H1 (cell line): ENCODE results near the gene AVPR1B. TPM values are rescaled to one million over a fixed set of nuclear protein-coding genes. Genes with fewer than 3 reads are reported as not detected.

Experiments used
- CTCF ChIA-PET: fragments of 300-600 bp; sonication (Branson Sonifier 250); formaldehyde crosslinking; loops from one replicate; lab custom pipeline; 2021; ENCODE audit not compliant: partially characterized antibody; lab: Charles Lee
- POLR2A ChIA-PET: fragments of 300-600 bp; sonication (Branson Sonifier 250); formaldehyde crosslinking; loops from one replicate; lab custom pipeline; 2021; ENCODE audit warnings: inconsistent platforms; ENCODE audit not compliant: partially characterized antibody; lab: Charles Lee
- DNase-seq, 2 experiments: peaks; one replicate each; pipeline versions ENCODE4 v3.0.0 to v3.0.0-alpha.2; 2010 to 2022; ENCODE audit warnings: low spot score in 2 of 2, low read depth in 1 of 2, mixed read lengths in 1 of 2
- FAIRE-seq: peaks from 2 replicates; lab custom pipeline; 2011; peaks lifted over from hg19 to GRCh38; lab: Jason Lieb, UNC
- H2AFZ ChIP-seq: 2 replicates; pipeline ENCODE4 v1.8.1; 2012; ENCODE audit warnings: low read length, inconsistent platforms
- H2AK5ac ChIP-seq: 2 replicates; pipeline ENCODE4 v1.6.1; 2013; ENCODE audit warnings: low read depth, low read length
- H2BK120ac ChIP-seq: replicated peaks from 2 replicates; pipeline ENCODE3; 2013; ENCODE audit warnings: low read depth, low read length, inconsistent platforms
- H2BK12ac ChIP-seq: 2 replicates; pipeline ENCODE4 v1.6.1; 2013; ENCODE audit warnings: low read depth, low read length
- H2BK15ac ChIP-seq: 2 replicates; pipeline ENCODE4 v1.6.1; 2013; ENCODE audit warnings: low read length
- H2BK20ac ChIP-seq: 2 replicates; pipeline ENCODE4 v1.6.1; 2013; ENCODE audit warnings: low read length
- H2BK5ac ChIP-seq: 2 replicates; pipeline ENCODE4 v1.6.1; 2013; ENCODE audit warnings: low read depth, low read length
- H3K14ac ChIP-seq: 2 replicates; pipeline ENCODE4 v1.6.1; 2013; ENCODE audit warnings: inconsistent platforms; ENCODE audit not compliant: insufficient read length
- H3K18ac ChIP-seq: 2 replicates; pipeline ENCODE4 v1.6.1; 2013; ENCODE audit warnings: low read length; ENCODE audit errors: extremely low read depth
- H3K23ac ChIP-seq: 2 replicates; pipeline ENCODE4 v1.6.1; 2013; ENCODE audit warnings: inconsistent platforms; ENCODE audit not compliant: insufficient read length
- H3K23me2 ChIP-seq: 2 replicates; pipeline ENCODE4 v1.6.1; 2013; ENCODE audit warnings: low read depth, low read length
- H3K27ac ChIP-seq: 2 replicates; pipeline ENCODE4 v1.6.1; 2011; ENCODE audit warnings: low read depth, low read length, inconsistent platforms
- H3K27me3 ChIP-seq, 4 experiments: replicated peaks in 1 of 4; 1 replicate in 1 of 4; 2 replicates in 3 of 4; pipeline versions ENCODE4 v1.6.1 to v1.8.1; 2011 to 2013; ENCODE audit warnings: low read length in 3 of 4, mild to moderate bottlenecking in 3 of 4, inconsistent platforms in 2 of 4, mixed read lengths in 2 of 4, moderate library complexity in 1 of 4; ENCODE audit not compliant: control insufficient read depth in 3 of 4, insufficient read depth in 3 of 4; ENCODE audit errors: extremely low read depth in 1 of 4
- H3K36me3 ChIP-seq, 4 experiments: 2 replicates each; pipeline versions ENCODE4 v1.6.1 to v1.8.1; 2011 to 2013; ENCODE audit warnings: mild to moderate bottlenecking in 4 of 4, low read length in 3 of 4, moderate library complexity in 2 of 4, control low read depth in 1 of 4, inconsistent platforms in 1 of 4; ENCODE audit not compliant: insufficient read depth in 4 of 4, control insufficient read depth in 2 of 4
- H3K4ac ChIP-seq: replicated peaks from 2 replicates; pipeline ENCODE3; 2013; ENCODE audit warnings: low read length, low read depth, mixed read lengths, inconsistent platforms; ENCODE audit not compliant: insufficient read length
- H3K4me1 ChIP-seq, 4 experiments: replicated peaks in 1 of 4; 1 replicate in 1 of 4; 2 replicates in 3 of 4; pipeline versions ENCODE4 v1.6.1 to v1.8.1; 2011 to 2013; ENCODE audit warnings: low read length in 3 of 4, inconsistent platforms in 2 of 4, mixed read lengths in 1 of 4; ENCODE audit not compliant: insufficient read depth in 4 of 4, control insufficient read depth in 3 of 4
- H3K4me2 ChIP-seq, 2 experiments: 2 replicates each; pipeline versions ENCODE4 v1.6.1 to v1.8.1; 2011 to 2013; ENCODE audit warnings: low read depth in 2 of 2, low read length in 2 of 2, control low read depth in 1 of 2, inconsistent platforms in 1 of 2, mild to moderate bottlenecking in 1 of 2; ENCODE audit not compliant: insufficient read depth in 1 of 2
- H3K4me3 ChIP-seq, 4 experiments: fragments of 200-600, 300-600 bp in 1 of 4; sonication (generic), shearing (Covaris generic), sonication (Bioruptor Twin) in 1 of 4; 2 replicates each; pipeline versions ENCODE4 v1.5.1 to v1.8.1; 2011 to 2016; ENCODE audit warnings: low read length in 4 of 4, low read depth in 3 of 4, control low read depth in 2 of 4, inconsistent platforms in 2 of 4, mild to moderate bottlenecking in 2 of 4, mixed read lengths in 1 of 4, moderate library complexity in 1 of 4; ENCODE audit not compliant: insufficient read depth in 2 of 4; ENCODE audit errors: extremely low read depth in 1 of 4
- H3K56ac ChIP-seq: replicated peaks from 2 replicates; pipeline ENCODE3; 2013; ENCODE audit warnings: low read depth, mild to moderate bottlenecking, mixed read lengths, low read length, inconsistent platforms; ENCODE audit not compliant: insufficient read length
- H3K79me1 ChIP-seq: 2 replicates; pipeline ENCODE4 v1.6.1; 2013; ENCODE audit warnings: low read depth, low read length, control low read depth
- H3K79me2 ChIP-seq, 2 experiments: 2 replicates each; pipeline versions ENCODE4 v1.6.1 to v1.8.1; 2012 to 2013; ENCODE audit warnings: low read length in 2 of 2, mild to moderate bottlenecking in 2 of 2, inconsistent platforms in 1 of 2; ENCODE audit not compliant: insufficient read depth in 2 of 2, control insufficient read depth in 1 of 2
- H3K9ac ChIP-seq, 4 experiments: replicated peaks in 1 of 4; 1 replicate in 1 of 4; 2 replicates in 3 of 4; pipeline versions ENCODE4 v1.6.1 to v1.8.1; 2011 to 2013; ENCODE audit warnings: low read depth in 3 of 4, low read length in 3 of 4, control low read depth in 2 of 4, mild to moderate bottlenecking in 2 of 4, moderate library complexity in 2 of 4, inconsistent platforms in 1 of 4; ENCODE audit errors: extremely low read depth in 1 of 4
- H3K9me3 ChIP-seq, 2 experiments: 2 replicates each; pipeline versions ENCODE4 v1.6.1 to v1.8.1; 2012 to 2013; ENCODE audit warnings: mild to moderate bottlenecking in 2 of 2, moderate library complexity in 2 of 2, control low read depth in 1 of 2, inconsistent platforms in 1 of 2, low read depth in 1 of 2, low read length in 1 of 2, mixed read lengths in 1 of 2; ENCODE audit not compliant: insufficient read depth in 2 of 2
- H4K20me1 ChIP-seq, 2 experiments: replicated peaks in 1 of 2; 2 replicates each; pipeline versions ENCODE3 to v1.8.1; 2011 to 2013; ENCODE audit warnings: inconsistent platforms in 2 of 2, low read length in 2 of 2, mild to moderate bottlenecking in 1 of 2; ENCODE audit not compliant: insufficient read depth in 2 of 2, control insufficient read depth in 1 of 2
- H4K5ac ChIP-seq: 2 replicates; pipeline ENCODE4 v1.6.1; 2013; ENCODE audit warnings: low read length, low read depth, mixed read lengths, inconsistent platforms; ENCODE audit not compliant: insufficient read length
- H4K8ac ChIP-seq: 2 replicates; pipeline ENCODE4 v1.8.0; 2013; ENCODE audit warnings: mild to moderate bottlenecking, moderate library complexity, low read length, inconsistent platforms; ENCODE audit not compliant: insufficient read depth; ENCODE audit errors: extremely low read depth
- H4K91ac ChIP-seq: replicated peaks from 2 replicates; pipeline ENCODE3; 2013; ENCODE audit warnings: low read length, mixed read lengths, inconsistent platforms; ENCODE audit not compliant: insufficient read length
- BRCA1 ChIP-seq: IDR thresholded peaks from 2 replicates; pipeline ENCODE4 v1.6.1; 2012; ENCODE audit warnings: low read depth, low read length, improper control_type of control experiment
- FOSL1 ChIP-seq: IDR thresholded peaks from 2 replicates; pipeline ENCODE4 v1.6.1; 2011; ENCODE audit warnings: mild to moderate bottlenecking, low read depth, low read length, moderate library complexity; ENCODE audit not compliant: insufficient read depth
- HDAC2 ChIP-seq, 2 experiments: fragments of 300-600 bp in 1 of 2; sonication (generic) in 1 of 2; IDR thresholded peaks; 2 replicates each; pipeline ENCODE4 v1.6.1; 2011 to 2012; ENCODE audit warnings: low read depth in 2 of 2, low read length in 2 of 2, mild to moderate bottlenecking in 2 of 2, moderate library complexity in 2 of 2, borderline replicate concordance in 1 of 2, inconsistent platforms in 1 of 2
- KDM1A ChIP-seq: fragments of 200-600, 300-600 bp; sonication (generic); IDR thresholded peaks from 2 replicates; pipeline ENCODE4 v1.7.1; 2016; ENCODE audit warnings: mild to moderate bottlenecking, low read length, borderline replicate concordance
- KDM4A ChIP-seq: IDR thresholded peaks from one replicate; pipeline ENCODE4 v1.7.1; 2012; ENCODE audit warnings: low read depth, mild to moderate bottlenecking, moderate library complexity, low read length, inconsistent platforms; ENCODE audit not compliant: severe bottlenecking
- NANOG ChIP-seq: IDR thresholded peaks from 2 replicates; pipeline ENCODE4 v1.6.1; 2011; ENCODE audit warnings: low read length, low read depth, mild to moderate bottlenecking, inconsistent platforms; ENCODE audit not compliant: insufficient read depth, poor library complexity, severe bottlenecking
- NRF1 ChIP-seq: IDR thresholded peaks from 2 replicates; pipeline ENCODE4 v1.6.1; 2011; ENCODE audit warnings: mild to moderate bottlenecking, low read depth, low read length, improper control_type of control experiment
- RXRA ChIP-seq: IDR thresholded peaks from 2 replicates; pipeline ENCODE4 v1.6.1; 2011; ENCODE audit warnings: low read depth, mild to moderate bottlenecking, low read length, moderate library complexity; ENCODE audit not compliant: insufficient read depth
- SIX5 ChIP-seq: IDR thresholded peaks from 2 replicates; pipeline ENCODE4 v1.6.1; 2011; ENCODE audit warnings: mild to moderate bottlenecking, low read depth, low read length
- SP1 ChIP-seq: IDR thresholded peaks from 2 replicates; pipeline ENCODE4 v1.6.1; 2011; ENCODE audit warnings: low read depth, low read length
- SP2 ChIP-seq: IDR thresholded peaks from 2 replicates; pipeline ENCODE4 v1.6.1; 2012; ENCODE audit warnings: mild to moderate bottlenecking, low read length, inconsistent platforms
- SUZ12 ChIP-seq: fragments of 200-600 bp; sonication (generic); IDR thresholded peaks from 2 replicates; pipeline ENCODE4 v1.6.1; 2012; ENCODE audit warnings: mild to moderate bottlenecking, inconsistent platforms, low read length, moderate library complexity, mixed read lengths
- ZNF274 ChIP-seq: IDR thresholded peaks from 2 replicates; pipeline ENCODE4 v1.7.0; 2012; ENCODE audit warnings: low read length, borderline replicate concordance; ENCODE audit errors: extremely low read depth
- polyA plus RNA-seq, 7 experiments: library from polyadenylated mRNA; depleted of rRNA in 3 of 7; stranded (reverse) in 5 of 7; unstranded in 2 of 7; fragments of >200 nt in 5 of 7; fragments of 200-250 nt in 2 of 7; gene quantifications; 1 replicate in 5 of 7; 2 replicates in 1 of 7; 4 replicates in 1 of 7; pipeline versions ENCODE4 v1.2.1 to v1.2.3, GENCODE V29; 2011 to 2013; ENCODE audit warnings: missing spikeins in 2 of 7, mixed read lengths in 2 of 7
- total RNA-seq: library from RNA; stranded (reverse); fragmentation: NEBNext Ultra II Directional; extraction: Animal tissue kit (Norgen Biotek cat#: 25700); gene quantifications from 2 replicates; pipeline ENCODE4 v1.2.1, GENCODE V29; 2021

AVPR1B gene
- total and polyA plus RNA-seq, 2 of the 8 experiments (the other 6 are each of a cell fraction or from before 2014, with no cell fraction given), result 0.29 to 0.50 TPM

DNA sequence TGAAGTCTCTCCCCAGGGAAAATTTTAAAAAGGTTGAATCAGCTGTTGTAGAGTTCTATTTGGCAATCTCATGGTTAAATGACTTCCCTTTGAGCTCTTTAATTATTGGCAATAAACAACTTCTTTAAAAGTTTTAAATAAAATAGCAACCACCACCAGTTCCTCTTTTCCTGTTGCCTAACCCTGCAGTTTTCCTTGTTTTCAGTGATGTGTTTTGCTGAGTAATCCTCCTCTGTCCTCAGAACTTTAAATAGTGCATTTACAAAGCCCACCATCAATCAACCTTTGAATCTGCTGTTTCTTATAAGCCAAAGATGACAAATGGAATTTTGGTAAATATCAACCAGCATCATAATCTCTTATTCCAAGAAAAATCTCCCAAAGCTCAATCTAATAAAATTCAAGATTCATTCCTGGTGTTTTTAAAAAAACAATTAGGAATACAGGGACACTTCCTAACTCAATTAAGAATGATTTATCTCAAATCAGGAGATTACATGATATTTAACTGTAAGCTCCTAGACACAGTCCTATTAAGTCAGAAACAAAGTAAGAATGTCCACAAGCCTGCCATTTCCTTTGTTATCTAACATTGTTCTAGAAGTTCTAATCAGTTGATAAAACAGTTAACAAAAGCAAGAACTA is 14.8 kb downstream of the AVPR1B start:
- Histone ChIP-seq H3K4me1 (no peaks in the 10 kb centered on the region; a peak in 1 of 7 replicates), H3K56ac (no peak overlapping the region), H4K20me1 (no peaks in the 10 kb centered on the region), H2BK5ac (no peak overlapping the region), H2BK12ac (no peak overlapping the region), H3K23ac (no peak overlapping the region), H3K9ac (no peak overlapping the region), H2BK120ac (no peak overlapping the region), H4K5ac (no peak overlapping the region), H3K36me3 (no peaks in the 10 kb centered on the region), H3K18ac (no peak overlapping the region), H2AK5ac (no peak overlapping the region), H3K4me3 (no peak overlapping the region), H3K27me3 (no peaks in the 10 kb centered on the region), H3K4me2 (no peak overlapping the region), H3K9me3 (no peaks in the 10 kb centered on the region), H2BK20ac (no peak overlapping the region), H3K23me2 (no peaks in the 10 kb centered on the region), H3K79me2 (no peaks in the 10 kb centered on the region), H3K4ac (no peak overlapping the region), H3K14ac (no peak overlapping the region), H2AFZ (no peak overlapping the region), H2BK15ac (no peak overlapping the region), H3K79me1 (no peaks in the 10 kb centered on the region), H4K8ac (no peak overlapping the region; the same call in 1 of the 2 replicates), H4K91ac (no peak overlapping the region), H3K27ac (no peak overlapping the region)
- FAIRE-seq, result no peak
- CTCF ChIA-PET, result interaction anchor here (0.7 to 16.5 kb wide), 11 partner anchors 8 to 120 kb away, joined by 3 to 262 read pairs (median 4); partner anchors contain the start of gene CTSE
- DNase-seq, result no peak
- POLR2A ChIA-PET, result no interaction called here
- no peak for TF ChIP-seq SP1
- no peak for TF ChIP-seq SUZ12
- TF ChIP-seq BRCA1, result no peak
- TF ChIP-seq HDAC2 (IDR thresholded peaks at IDR 0.05; ENCODE audit: borderline replicate concordance in 1 of 2, low read depth in 2 of 2, low read length in 2 of 2), result no peak
- no peak for TF ChIP-seq RXRA
- TF ChIP-seq NANOG, result no peak
- no peak for TF ChIP-seq NRF1
- no peak for TF ChIP-seq ZNF274
- TF ChIP-seq FOSL1, result no peak
- no peak for TF ChIP-seq SIX5
- no peak for TF ChIP-seq KDM1A
- TF ChIP-seq KDM4A, result no peak
- TF ChIP-seq SP2, result no peak
